HCT116 (cell line): ENCODE results near the gene PC. TPM values are rescaled to one million over a fixed set of nuclear protein-coding genes. Genes with fewer than 3 reads are reported as not detected.

ENCODE experiments used
- ATAC-seq: fragments of 200-7000 bp; cut with Tn5 transposase; 2 replicates; pipeline ENCODE4 v1.9.1; 2020; ENCODE audit warnings: mild to moderate bottlenecking, moderate library complexity
- BruUV-seq: library from RNA; stranded (reverse); fragments of 400-500 nt; replicated peaks from 2 replicates; lab custom pipeline; 2021; lab: Mats Ljungman, UMichigan
- CTCF ChIA-PET: fragments of 300-600 bp; sonication (Branson Sonifier 250); formaldehyde crosslinking; loops from one replicate; lab custom pipeline; 2021; ENCODE audit warnings: antibody characterized with exemption; lab: Charles Lee
- POLR2A ChIA-PET: fragments of 300-600, 350-600 bp; sonication (Branson Sonifier 250); formaldehyde crosslinking; loops from one replicate; lab custom pipeline; 2021; ENCODE audit warnings: antibody characterized with exemption; lab: Charles Lee
- RAD21 ChIA-PET, 2 experiments: fragments of 300-600 bp; sonication (Branson Sonifier 250); formaldehyde crosslinking; loops; one replicate each; lab custom pipeline; 2023; ENCODE audit warnings: low total read pairs in 2 of 2; ENCODE audit not compliant: uncharacterized antibody in 2 of 2, unreplicated experiment in 2 of 2, low non-redundant PET in 1 of 2; lab: Charles Lee
- DNase-seq: peaks from one replicate; pipeline ENCODE4 v3.0.0-alpha.2; 2010; ENCODE audit warnings: low read depth, low spot score
- H2AFZ ChIP-seq: fragments of 200-600 bp; shearing (Covaris generic), sonication (generic); 2 replicates; pipeline ENCODE4 v1.6.1; 2017; ENCODE audit warnings: low read depth, mixed run types, mixed read lengths, antibody characterized with exemption, low read length; ENCODE audit not compliant: poor library complexity, severe bottlenecking
- H3K27ac ChIP-seq: 2 replicates; pipeline ENCODE4 v1.5.1; 2012; ENCODE audit warnings: low read depth, low read length
- H3K27me3 ChIP-seq: fragments of 200-600 bp; sonication (generic); 2 replicates; pipeline ENCODE4 v1.6.1; 2016; ENCODE audit warnings: mixed run types, low read length, mixed read lengths; ENCODE audit not compliant: insufficient read depth
- H3K36me3 ChIP-seq, 2 experiments: fragments of 200-500 bp in 1 of 2; fragments of 200-600 bp in 1 of 2; sonication (Bioruptor generic) in 1 of 2; sonication (generic) in 1 of 2; 2 replicates each; pipeline versions ENCODE4 v1.5.1 to v1.6.1; 2014 to 2016; ENCODE audit warnings: low read length in 2 of 2, inconsistent platforms in 1 of 2, mixed read lengths in 1 of 2, mixed run types in 1 of 2; ENCODE audit not compliant: insufficient read depth in 2 of 2, control insufficient read depth in 1 of 2
- H3K4me1 ChIP-seq, 2 experiments: fragments of 200-600 bp in 1 of 2; sonication (generic) in 1 of 2; 2 replicates each; pipeline versions ENCODE4 v1.5.1 to v1.6.1; 2012 to 2017; ENCODE audit warnings: low read length in 2 of 2, inconsistent platforms in 1 of 2, mild to moderate bottlenecking in 1 of 2, mixed read lengths in 1 of 2, mixed run types in 1 of 2, moderate library complexity in 1 of 2; ENCODE audit not compliant: insufficient read depth in 2 of 2, control insufficient read depth in 1 of 2
- H3K4me2 ChIP-seq: fragments of 200-600 bp; sonication (generic); 2 replicates; pipeline ENCODE4 v1.6.1; 2017; ENCODE audit warnings: mixed run types, low read length, mixed read lengths
- H3K4me3 ChIP-seq, 2 experiments: fragments of 200-600 bp in 1 of 2; sonication (generic) in 1 of 2; replicated peaks in 1 of 2; 2 replicates each; pipeline ENCODE4 v1.5.1; 2011 to 2016; ENCODE audit warnings: low read length in 2 of 2, control low read depth in 1 of 2, low read depth in 1 of 2, mild to moderate bottlenecking in 1 of 2, mixed read lengths in 1 of 2, mixed run types in 1 of 2
- H3K79me2 ChIP-seq: fragments of 200-600 bp; sonication (generic); 2 replicates; pipeline ENCODE4 v1.6.1; 2017; ENCODE audit warnings: mild to moderate bottlenecking, mixed run types, low read length, moderate library complexity, mixed read lengths; ENCODE audit not compliant: insufficient read depth
- H3K9ac ChIP-seq: fragments of 200-600 bp; sonication (generic); 2 replicates; pipeline ENCODE4 v1.6.1; 2016; ENCODE audit warnings: low read length, mixed read lengths
- H3K9me2 ChIP-seq: fragments of 200-600 bp; sonication (generic), shearing (Covaris generic); 2 replicates; pipeline ENCODE4 v1.6.1; 2017; ENCODE audit warnings: mixed run types, mild to moderate bottlenecking, moderate library complexity; ENCODE audit not compliant: insufficient read depth
- H3K9me3 ChIP-seq, 2 experiments: fragments of 200-500 bp in 1 of 2; fragments of 200-600 bp in 1 of 2; sonication (Bioruptor generic) in 1 of 2; sonication (generic) in 1 of 2; 2 replicates each; pipeline ENCODE4 v1.6.1; 2014 to 2017; ENCODE audit warnings: low read length in 2 of 2, mixed read lengths in 2 of 2, inconsistent platforms in 1 of 2, low read depth in 1 of 2, mild to moderate bottlenecking in 1 of 2, mixed run types in 1 of 2, moderate library complexity in 1 of 2; ENCODE audit not compliant: control insufficient read depth in 1 of 2, insufficient read depth in 1 of 2
- H4K20me1 ChIP-seq: fragments of 200-600 bp; sonication (generic), shearing (Covaris generic); 2 replicates; pipeline ENCODE4 v1.6.1; 2017; ENCODE audit warnings: mixed run types, mild to moderate bottlenecking, moderate library complexity; ENCODE audit not compliant: insufficient read depth
- ATF3 ChIP-seq: IDR thresholded peaks from 2 replicates; pipeline ENCODE4 v1.6.1; 2012
- CBX3 ChIP-seq: IDR thresholded peaks from 2 replicates; pipeline ENCODE4 v1.6.1; 2012; ENCODE audit warnings: low read depth
- CEBPB ChIP-seq: IDR thresholded peaks from 2 replicates; pipeline ENCODE4 v1.6.1; 2012; ENCODE audit warnings: low read depth
- CTCF ChIP-seq, 3 experiments: fragments of 200-600 bp in 1 of 3; sonication (generic) in 1 of 3; IDR thresholded peaks in 2 of 3; conservative IDR thresholded peaks in 1 of 3; 2 replicates each; pipeline ENCODE4 v1.5.1; 2012 to 2017; ENCODE audit warnings: low read depth in 2 of 3, low read length in 2 of 3, antibody characterized with exemption in 1 of 3, borderline replicate concordance in 1 of 3, control low read depth in 1 of 3, mild to moderate bottlenecking in 1 of 3, mixed read lengths in 1 of 3, mixed run types in 1 of 3, moderate library complexity in 1 of 3; ENCODE audit not compliant: insufficient read depth in 1 of 3
- EZH2phosphoT487 ChIP-seq: fragments of 200-600 bp; IDR thresholded peaks from 2 replicates; pipeline ENCODE4 v1.6.1; 2018; ENCODE audit warnings: antibody characterized with exemption, borderline replicate concordance
- FOSL1 ChIP-seq: IDR thresholded peaks from 2 replicates; pipeline ENCODE4 v1.6.1; 2012; ENCODE audit warnings: low read depth
- POLR2A ChIP-seq: IDR thresholded peaks from 2 replicates; pipeline ENCODE4 v1.7.0; 2011; ENCODE audit warnings: borderline replicate concordance; ENCODE audit not compliant: insufficient read depth, insufficient read length; ENCODE audit errors: extremely low read depth
- POLR2AphosphoS5 ChIP-seq: IDR thresholded peaks from 2 replicates; pipeline ENCODE4 v1.6.1; 2011; ENCODE audit warnings: mild to moderate bottlenecking, low read depth, low read length, moderate library complexity
- RAD21 ChIP-seq: IDR thresholded peaks from 2 replicates; pipeline ENCODE4 v1.6.1; 2012; ENCODE audit warnings: low read depth, mild to moderate bottlenecking
- SIN3A ChIP-seq: IDR thresholded peaks from 2 replicates; pipeline ENCODE4 v1.6.1; 2012; ENCODE audit warnings: low read depth
- SP1 ChIP-seq: IDR thresholded peaks from 2 replicates; pipeline ENCODE4 v1.6.1; 2012; ENCODE audit warnings: low read depth
- SRF ChIP-seq: IDR thresholded peaks from 2 replicates; pipeline ENCODE4 v1.6.1; 2012; ENCODE audit warnings: low read depth
- YY1 ChIP-seq: IDR thresholded peaks from 2 replicates; pipeline ENCODE4 v1.6.1; 2011; ENCODE audit warnings: low read length, low read depth, moderate library complexity, mild to moderate bottlenecking; ENCODE audit not compliant: insufficient replicate concordance; ENCODE audit errors: extremely low read depth
- ZFX ChIP-seq: fragments of 450-650 bp; IDR thresholded peaks from 2 replicates; pipeline ENCODE4 v1.6.1; 2017
- ZNF274 ChIP-seq: fragments of 200-500 bp; sonication (Bioruptor generic); IDR thresholded peaks from 2 replicates; pipeline ENCODE4 v1.6.1; 2014; ENCODE audit warnings: mild to moderate bottlenecking, low read depth, low read length, inconsistent platforms
- intact Hi-C: fragments of 100-400 bp; cut with micrococcal nuclease; formaldehyde crosslinking; loops from 2 replicates; pipeline ENCODE4 v1.10.0; 2022
- total RNA-seq: library from RNA; stranded (reverse); gene quantifications from one replicate; pipeline ENCODE4 v1.2.1, GENCODE V29; 2021; ENCODE audit not compliant: unreplicated experiment

PC gene
- total RNA-seq, 1 experiment from 2014 or later = 24.1 TPM

DNA sequence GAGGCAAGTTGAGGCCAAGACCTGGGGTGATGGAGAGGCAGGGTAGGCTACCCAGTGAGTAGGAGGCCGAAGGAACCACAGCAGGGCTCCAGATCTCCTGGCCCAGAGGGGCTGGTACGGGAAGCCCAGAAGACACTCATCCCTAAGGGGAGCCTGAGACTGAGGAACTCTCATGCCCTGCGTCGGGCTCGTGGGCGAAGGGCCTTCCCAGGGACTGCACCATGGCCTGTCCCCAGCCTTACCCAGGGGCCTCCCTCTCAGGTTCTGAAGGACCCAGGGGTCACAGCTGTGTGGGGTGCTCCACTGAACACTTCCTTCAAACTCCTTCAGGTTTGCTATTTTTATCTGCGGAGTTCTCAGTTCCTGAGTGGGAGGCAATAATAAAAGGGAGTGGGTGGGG is 48.9 kb upstream of the PC start:
- Histone ChIP-seq H3K9me3 (no peaks in the 10 kb centered on the region), H3K27ac (peak overlapping the region; percentile 55), H3K4me3 (0 out of 4 replicates have a peak overlapping the region, but pooled peaks of 1 of the 2 experiments have one; percentile 49), H4K20me1 (no peaks in the 10 kb centered on the region), H3K9me2 (no peaks in the 10 kb centered on the region), H3K9ac (peak overlapping the region; percentile 43; the same call in 1 of the 2 replicates), H3K27me3 (no peaks in the 10 kb centered on the region), H3K36me3 (no peaks in the 10 kb centered on the region), H2AFZ (peak overlapping the region; percentile 35), H3K4me1 (peaks cover 5 to 13% of the 10 kb centered on the region in 2 experiments; a peak in 3 of 4 replicates)
- no peak for DNase-seq
- POLR2A ChIA-PET = interaction anchor here (0.9 to 1.1 kb wide), 2 partner anchors 18 to 74 kb away, joined by 3 to 5 read pairs; no protein-coding TSS in a partner anchor
- RAD21 ChIA-PET = no interaction called here
- BruUV-seq = TSS peak; percentile 94
- ATAC-seq = 0 out of 2 replicates have a peak, but pooled peaks have one; percentile 13
- no peak for TF ChIP-seq SP1
- TF ChIP-seq ATF3 = no peak
- no peak for TF ChIP-seq CEBPB
- no peak for TF ChIP-seq ZFX
- TF ChIP-seq ZNF274 = no peak
- no peak for TF ChIP-seq POLR2A
- TF ChIP-seq YY1 = no peak
- TF ChIP-seq RAD21 = no peak
- TF ChIP-seq FOSL1 = no peak
- no peak for TF ChIP-seq SIN3A
- TF ChIP-seq CTCF (IDR thresholded peaks at IDR 0.05 in 2 of 3, conservative IDR thresholded peaks at IDR 0.05 in 1 of 3; ENCODE audit: borderline replicate concordance in 1 of 3, insufficient read depth in 1 of 3, low read depth in 2 of 3, low read length in 2 of 3) = no peak
- no peak for TF ChIP-seq EZH2phosphoT487
- TF ChIP-seq POLR2AphosphoS5 = no peak
- no peak for TF ChIP-seq SRF
- no peak for TF ChIP-seq CBX3
- TF ChIP-seq, all 23 proteins: peak for 0
- intact Hi-C loops = no loop called here
- CTCF ChIA-PET = interaction anchor here (0.5 to 1.1 kb wide), 2 partner anchors 15 to 31 kb away, joined by 3 to 4 read pairs; no protein-coding TSS in a partner anchor
- peak overlapping the region; percentile 77 for H3K4me2 ChIP-seq
- H3K79me2 ChIP-seq = no peaks in the 10 kb centered on the region
